Activated CD4-positive, alpha-beta T cell treated with anti-CD3 and anti-CD28 coated beads for 4 hours (primary cell): ENCODE data around the gene ING4.

ENCODE experiments used
- DNase-seq, 2 donors: peaks; one replicate each; pipeline ENCODE4 v3.0.0-alpha.2; 2020

Gene ING4

DNA sequence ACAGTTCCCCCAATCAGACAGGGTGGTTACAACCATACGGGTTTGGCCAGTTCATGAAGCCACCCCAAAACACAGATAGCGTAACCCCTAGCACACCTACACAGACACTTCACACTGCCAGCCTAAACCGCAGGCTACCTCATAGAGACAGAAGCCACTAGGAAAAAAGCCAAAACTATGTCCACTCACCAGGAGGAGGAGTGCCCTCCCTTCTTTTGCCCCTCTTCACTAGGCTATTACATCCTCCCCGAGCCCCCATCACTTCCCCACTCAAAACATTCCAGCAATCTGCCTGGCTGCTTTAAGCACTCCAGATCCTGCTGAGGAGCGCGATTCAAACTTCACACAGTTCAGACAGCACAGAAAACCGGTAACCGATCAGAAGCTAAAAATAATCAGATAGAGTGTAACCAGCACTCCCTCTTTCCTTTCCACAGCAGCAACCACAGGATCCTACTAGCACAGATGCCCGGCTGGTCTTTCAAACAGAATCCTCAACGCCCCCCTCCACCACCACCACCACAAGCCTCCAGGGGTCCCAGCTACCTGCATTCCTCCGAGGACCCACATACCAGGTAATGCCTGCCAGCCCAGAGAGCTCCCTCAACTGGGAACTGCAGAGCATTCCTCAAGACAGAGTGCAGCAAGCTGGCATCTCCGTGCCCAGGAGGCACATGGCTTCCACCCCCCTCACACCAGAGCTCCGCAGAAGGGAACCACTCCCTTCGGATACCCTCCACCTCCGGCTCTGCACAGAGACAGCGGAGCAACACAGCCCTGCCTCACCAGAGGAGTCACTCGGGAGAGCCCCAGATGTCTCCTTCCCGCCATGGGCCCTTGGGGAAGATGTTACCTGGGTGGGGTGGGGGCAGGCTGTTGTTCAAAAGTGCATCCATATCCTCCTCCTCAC, 57.2 kb downstream of the ING4 start:
- peak; percentile 30 to 54 for DNase-seq

DNA sequence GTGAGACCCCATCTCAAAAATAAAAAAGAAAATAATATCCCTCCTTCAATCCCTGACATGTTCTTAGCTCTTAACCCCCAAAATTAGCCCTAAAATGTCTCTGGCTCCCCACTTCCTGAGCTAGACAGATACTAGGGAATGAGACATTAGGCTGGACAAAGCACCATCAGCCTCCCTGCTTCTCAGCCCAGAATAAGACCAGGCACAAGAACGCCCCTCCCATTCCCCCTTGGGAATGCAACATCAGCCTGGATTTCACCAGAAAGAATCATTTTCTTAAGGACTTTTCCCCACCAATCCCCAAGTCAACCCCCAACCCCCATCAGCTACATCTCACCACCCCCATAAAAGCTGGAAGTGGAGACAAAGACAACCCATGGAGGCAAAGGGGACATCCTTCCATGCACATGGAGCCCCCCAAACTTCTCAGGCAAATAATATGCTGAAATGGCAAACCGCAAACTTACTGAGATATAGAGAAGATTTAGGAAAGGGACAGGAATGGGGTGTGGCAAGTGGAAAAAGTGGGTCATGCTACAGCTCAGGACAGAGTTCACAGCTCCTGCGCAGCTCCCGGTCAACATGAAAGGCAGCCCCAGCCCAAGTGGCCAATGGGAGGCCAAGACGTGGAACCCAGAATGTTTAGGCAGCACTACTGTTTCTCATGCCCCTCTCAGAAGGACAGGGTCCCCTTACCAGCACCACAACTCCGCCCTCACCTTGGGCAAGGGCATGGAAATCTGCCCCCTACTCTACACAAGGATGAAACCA, 58.5 kb downstream of the ING4 start:
- no peak for DNase-seq

DNA sequence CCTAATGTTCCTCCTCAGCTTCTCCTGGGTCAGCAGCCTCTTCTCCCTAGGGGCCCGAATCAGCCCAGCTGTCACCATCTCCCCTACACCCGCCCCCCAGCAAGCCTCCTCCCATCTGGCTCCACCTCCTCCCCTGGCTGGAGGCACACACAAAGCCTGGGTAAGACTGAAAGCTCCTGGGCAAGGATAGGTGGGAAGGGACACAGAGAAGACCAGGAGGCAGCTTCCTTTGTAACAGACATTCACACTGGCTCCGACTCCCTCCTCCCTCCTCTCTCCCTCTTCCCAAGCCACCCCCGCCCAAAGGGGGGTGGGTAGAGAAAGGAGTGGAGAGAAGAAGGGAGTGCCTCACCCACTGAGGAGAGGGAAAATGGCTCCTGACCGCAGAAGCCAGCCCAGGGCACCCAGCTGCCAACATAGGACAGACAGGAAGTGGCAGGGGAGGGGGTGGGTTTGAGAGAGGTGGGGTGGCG, 59.8 kb downstream of the ING4 start:
- DNase-seq = peak; percentile 30 to 35

DNA sequence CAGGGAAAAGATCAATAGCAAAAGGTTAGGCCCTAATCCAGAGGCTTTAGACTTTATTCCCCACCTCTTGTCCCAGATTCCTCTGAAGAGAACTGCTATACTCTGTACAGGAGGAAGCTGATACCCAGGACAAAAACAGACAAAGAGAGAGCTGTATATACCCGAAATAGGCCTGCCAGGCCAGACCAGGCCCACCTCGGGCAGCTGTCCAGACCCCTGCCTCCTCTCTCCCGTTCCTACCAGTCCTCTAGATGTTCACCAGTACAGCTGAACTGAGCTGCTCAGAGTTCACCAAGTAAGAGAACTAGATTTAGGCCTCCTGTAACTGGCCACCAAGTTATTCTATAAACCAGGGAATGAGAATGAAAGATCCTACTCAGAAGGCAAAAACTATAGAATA, 60.4 kb downstream of the ING4 start:
- no peak for DNase-seq
